H1 (cell line): ENCODE measurements around the gene PLXNA4. TPM values are rescaled to one million over a fixed set of nuclear protein-coding genes. Genes with fewer than 3 reads are reported as not detected.

Experiments
- BCL11A ChIP-seq, 2 experiments: IDR thresholded peaks; one replicate each; pipeline ENCODE4 v1.6.1; 2011; ENCODE audit warnings: low read depth in 2 of 2, low read length in 2 of 2, mild to moderate bottlenecking in 2 of 2
- CEBPB ChIP-seq: IDR thresholded peaks from 2 replicates; pipeline ENCODE4 v1.6.1; 2012; ENCODE audit warnings: low read depth, low read length
- CTBP2 ChIP-seq: IDR thresholded peaks from 2 replicates; pipeline ENCODE4 v1.7.0; 2011; ENCODE audit warnings: borderline replicate concordance, mild to moderate bottlenecking, moderate library complexity, mixed read lengths, low read length; ENCODE audit not compliant: insufficient read depth, insufficient read length
- EP300 ChIP-seq, 2 experiments: IDR thresholded peaks; 1 replicate in 1 of 2; 2 replicates in 1 of 2; pipeline ENCODE4 v1.6.1; 2011 to 2012; ENCODE audit warnings: low read depth in 2 of 2, low read length in 2 of 2, mild to moderate bottlenecking in 2 of 2, borderline replicate concordance in 1 of 2, inconsistent platforms in 1 of 2, moderate library complexity in 1 of 2
- HDAC6 ChIP-seq: IDR thresholded peaks from one replicate; pipeline ENCODE4 v1.7.1; 2012; ENCODE audit warnings: low read depth, mild to moderate bottlenecking, inconsistent platforms, low read length, moderate library complexity
- POLR2A ChIP-seq, 2 experiments: IDR thresholded peaks; 1 replicate in 1 of 2; 2 replicates in 1 of 2; pipeline ENCODE4 v1.6.1; 2011; ENCODE audit warnings: low read depth in 2 of 2, low read length in 2 of 2, mild to moderate bottlenecking in 2 of 2; ENCODE audit errors: control extremely low read depth in 1 of 2
- SP4 ChIP-seq: IDR thresholded peaks from 2 replicates; pipeline ENCODE4 v1.6.1; 2012; ENCODE audit warnings: low read length, inconsistent platforms
- YY1 ChIP-seq: IDR thresholded peaks from 2 replicates; pipeline ENCODE4 v1.6.1; 2011; ENCODE audit warnings: low read depth, mild to moderate bottlenecking, low read length
- polyA plus RNA-seq, 7 experiments: library from polyadenylated mRNA; depleted of rRNA in 3 of 7; stranded (reverse) in 5 of 7; unstranded in 2 of 7; fragments of >200 nt in 5 of 7; fragments of 200-250 nt in 2 of 7; gene quantifications; 1 replicate in 5 of 7; 2 replicates in 1 of 7; 4 replicates in 1 of 7; pipeline versions ENCODE4 v1.2.1 to v1.2.3, GENCODE V29; 2011 to 2013; ENCODE audit warnings: missing spikeins in 2 of 7, mixed read lengths in 2 of 7
- total RNA-seq: library from RNA; stranded (reverse); fragmentation: NEBNext Ultra II Directional; extraction: Animal tissue kit (Norgen Biotek cat#: 25700); gene quantifications from 2 replicates; pipeline ENCODE4 v1.2.1, GENCODE V29; 2021
- TF ChIP-seq, protein P1 (sequence below): IDR thresholded peaks from 2 replicates; pipeline ENCODE4 v1.6.1; 2012; ENCODE audit warnings: inconsistent platforms

Gene PLXNA4
- total and polyA plus RNA-seq, 2 of the 8 experiments (the other 6 are each of a cell fraction or from before 2014, with no cell fraction given): 0.76 to 0.79 TPM

DNA sequence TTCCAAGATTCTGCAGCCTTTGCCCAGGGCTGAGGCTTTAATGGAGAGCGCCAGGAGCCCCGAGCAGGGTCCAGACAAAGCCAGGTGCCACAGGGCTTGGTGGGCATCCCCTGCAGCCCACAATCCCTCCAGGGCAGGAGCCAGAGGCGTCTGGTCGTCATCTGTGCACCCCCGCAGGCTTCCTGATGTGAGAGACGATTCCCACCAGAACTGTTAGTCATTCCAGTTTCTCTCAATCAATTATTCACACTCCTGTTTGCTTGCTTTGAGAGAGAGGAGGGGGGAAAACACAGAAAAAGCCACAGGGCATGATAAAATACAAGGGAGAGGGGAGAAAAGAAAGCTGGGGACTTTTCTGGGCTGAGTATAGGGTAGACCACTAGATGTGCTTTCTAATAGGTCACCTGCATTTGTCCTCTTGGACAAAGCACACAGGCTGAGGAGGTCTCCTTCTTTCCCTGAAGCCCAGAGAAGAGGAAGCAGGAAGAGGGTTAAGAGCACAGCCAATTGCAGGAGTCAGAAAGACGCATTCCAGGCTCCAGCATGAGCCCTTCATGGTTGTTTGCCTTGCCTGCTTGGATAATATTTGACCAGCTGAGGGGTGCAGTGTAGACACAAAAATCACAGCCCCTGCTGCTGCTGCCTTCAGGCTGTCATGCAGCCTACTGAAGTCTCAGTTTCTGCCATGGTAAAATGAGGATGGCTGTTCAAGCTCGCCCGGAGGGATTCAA, 194.4 kb downstream of the PLXNA4 start (continued):
- TF ChIP-seq YY1 (no peak), HDAC6 (no peak), EP300 (IDR thresholded peaks at IDR 0.05; ENCODE audit: borderline replicate concordance in 1 of 2, low read depth in 2 of 2, low read length in 2 of 2) (no peak), BCL11A (IDR thresholded peaks at IDR 0.05; ENCODE audit: low read depth in 2 of 2, low read length in 2 of 2) (no peak), CEBPB (no peak), CTBP2 (no peak), POLR2A (IDR thresholded peaks at IDR 0.05; ENCODE audit: control extremely low read depth in 1 of 2, low read depth in 2 of 2, low read length in 2 of 2) (no peak), SP4 (no peak)
- TF ChIP-seq, protein P1, sequence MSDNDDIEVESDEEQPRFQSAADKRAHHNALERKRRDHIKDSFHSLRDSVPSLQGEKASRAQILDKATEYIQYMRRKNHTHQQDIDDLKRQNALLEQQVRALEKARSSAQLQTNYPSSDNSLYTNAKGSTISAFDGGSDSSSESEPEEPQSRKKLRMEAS: no peak
